NCI-H1092 (cell line): ENCODE results near the gene BEAN1.

Experiments
- DNase-seq: peaks from one replicate; lab custom pipeline; 2025; lab: John Stamatoyannopoulos, UW

Gene BEAN1

GRCh38 chr16:66427036-66427860, at the start of gene BEAN1:
TSS of gene BEAN1 (plus strand) at chr16:66427295. CDS start at chr16:66437677, 10,382 bp downstream.
- DNase-seq, result no peak

GRCh38 chr16:66377324-66377723, 49.8 kb upstream of the BEAN1 start:
- DNase-seq, result no peak

GRCh38 chr16:66378741-66379570, 48.1 kb upstream of the BEAN1 start:
- DNase-seq, result no peak

- DNase-seq, result no peak
These were observed 47.5 kb upstream of the BEAN1 start for GRCh38 chr16:66379571-66379941.

GRCh38 chr16:66380421-66380820, 46.7 kb upstream of the BEAN1 start:
- DNase-seq, result no peak

GRCh38 chr16:66381585-66382170, 45.4 kb upstream of the BEAN1 start:
- DNase-seq, result no peak

- DNase-seq, result no peak
These were observed 44.7 kb upstream of the BEAN1 start for GRCh38 chr16:66382171-66382965.

- DNase-seq, result no peak
These were observed 44.2 kb upstream of the BEAN1 start for GRCh38 chr16:66382966-66383299.

GRCh38 chr16:66383551-66383950, 43.5 kb upstream of the BEAN1 start:
- no peak for DNase-seq

GRCh38 chr16:66385415-66385814, 41.7 kb upstream of the BEAN1 start:
- DNase-seq, result no peak

- no peak for DNase-seq
These were observed 40.2 kb upstream of the BEAN1 start for GRCh38 chr16:66386629-66387622.

- DNase-seq, result no peak
These were observed 39.2 kb upstream of the BEAN1 start for GRCh38 chr16:66387817-66388332.

GRCh38 chr16:66388350-66389139, 38.5 kb upstream of the BEAN1 start:
- DNase-seq, result no peak

GRCh38 chr16:66389256-66390176, 37.6 kb upstream of the BEAN1 start:
- DNase-seq, result no peak

- DNase-seq, result no peak
These were observed 36.6 kb upstream of the BEAN1 start for GRCh38 chr16:66390346-66391108.

GRCh38 chr16:66391726-66392670, 35.1 kb upstream of the BEAN1 start:
- DNase-seq, result no peak
